HepG2 (cell line): ENCODE results near the gene SCN9A. TPM values are rescaled to one million over a fixed set of nuclear protein-coding genes. Genes with fewer than 3 reads are reported as not detected.

ENCODE experiments used
- ATF6 ChIP-seq: sonication (generic); formaldehyde crosslinking; conservative IDR thresholded peaks from 2 replicates; pipeline ENCODE4 v1.4.0; 2020; ENCODE audit warnings: missing genetic modification reagents
- HES4 ChIP-seq: sonication (generic); formaldehyde crosslinking; IDR thresholded peaks from 2 replicates; pipeline ENCODE4 v1.9.0; 2021; ENCODE audit warnings: mild to moderate bottlenecking, missing genetic modification reagents, borderline replicate concordance
- HINFP ChIP-seq: sonication (generic); formaldehyde crosslinking; IDR thresholded peaks from 2 replicates; pipeline ENCODE4 v1.4.0; 2020; ENCODE audit warnings: low read depth, mild to moderate bottlenecking, missing genetic modification reagents
- HNF1A ChIP-seq, 2 experiments: sonication (generic) in 1 of 2; formaldehyde crosslinking in 1 of 2; IDR thresholded peaks; 2 replicates each; pipeline versions ENCODE4 v1.4.0 to v1.6.1; 2016 to 2020; ENCODE audit warnings: borderline replicate concordance in 1 of 2, low read depth in 1 of 2, mild to moderate bottlenecking in 1 of 2, missing genetic modification reagents in 1 of 2
- HOXA5 ChIP-seq: sonication (generic); formaldehyde crosslinking; IDR thresholded peaks from 2 replicates; pipeline ENCODE4 v1.4.0; 2020; ENCODE audit warnings: missing genetic modification reagents
- NFIB ChIP-seq: sonication (generic); formaldehyde crosslinking; IDR thresholded peaks from 2 replicates; pipeline ENCODE4 v1.9.0; 2021; ENCODE audit warnings: missing genetic modification reagents, mild to moderate bottlenecking, borderline replicate concordance
- PCBP2 ChIP-seq: fragments of 200-400 bp; formaldehyde crosslinking; optimal IDR thresholded peaks from 2 replicates; pipeline ENCODE3; 2018; ENCODE audit warnings: low read length, low read depth; ENCODE audit not compliant: poor library complexity, severe bottlenecking
- ZNF143 ChIP-seq: sonication (generic); formaldehyde crosslinking; IDR thresholded peaks from 2 replicates; pipeline ENCODE4 v1.4.0; 2020; ENCODE audit warnings: missing genetic modification reagents
- ZNF652 ChIP-seq: IDR thresholded peaks from 2 replicates; pipeline ENCODE4 v1.6.1; 2016; ENCODE audit warnings: low read depth, borderline replicate concordance
- ZNF704 ChIP-seq: sonication (generic); formaldehyde crosslinking; IDR thresholded peaks from 2 replicates; pipeline ENCODE4 v1.8.1; 2023; ENCODE audit warnings: mild to moderate bottlenecking, inconsistent platforms, moderate library complexity, missing genetic modification reagents, borderline replicate concordance
- polyA plus RNA-seq, 8 experiments: library from polyadenylated mRNA; depleted of rRNA in 3 of 8; stranded (reverse) in 7 of 8; unstranded in 1 of 8; fragments of >200 nt; fragmentation: Illumina TruSeq in 4 of 8; extraction: Trizol in 4 of 8; gene quantifications; 2 replicates each; pipeline versions ENCODE4 v1.2.1 to v1.2.3, GENCODE V29; 2011 to 2016; ENCODE audit warnings: low read depth in 4 of 8, missing spikeins in 1 of 8, mixed read lengths in 1 of 8; ENCODE audit not compliant: insufficient read depth in 1 of 8
- total RNA-seq, 5 experiments: library from RNA; depleted of rRNA; stranded (reverse); fragments of >200 nt; fragmentation: Illumina TruSeq; extraction: Trizol; gene quantifications; 2 replicates each; pipeline ENCODE4 v1.2.3, GENCODE V29; 2016; ENCODE audit warnings: low read depth in 1 of 5
- TF ChIP-seq, protein P1 (sequence below): fragments of 450-650 bp; IDR thresholded peaks from 2 replicates; pipeline ENCODE4 v1.6.1; 2017; ENCODE audit warnings: mild to moderate bottlenecking
- TF ChIP-seq, protein P2 (sequence below): sonication (generic); formaldehyde crosslinking; IDR thresholded peaks from 2 replicates; pipeline ENCODE4 v1.5.0; 2020; ENCODE audit warnings: missing genetic modification reagents

Gene SCN9A
- total and polyA plus RNA-seq, 2 of the 13 experiments (the other 11 are each of a cell fraction or from before 2014, with no cell fraction given): 15.3 to 24.3 TPM

GRCh38 chr2:166375736-166376487 is at the start of gene SCN9A (continued):
- TF ChIP-seq, protein P1, sequence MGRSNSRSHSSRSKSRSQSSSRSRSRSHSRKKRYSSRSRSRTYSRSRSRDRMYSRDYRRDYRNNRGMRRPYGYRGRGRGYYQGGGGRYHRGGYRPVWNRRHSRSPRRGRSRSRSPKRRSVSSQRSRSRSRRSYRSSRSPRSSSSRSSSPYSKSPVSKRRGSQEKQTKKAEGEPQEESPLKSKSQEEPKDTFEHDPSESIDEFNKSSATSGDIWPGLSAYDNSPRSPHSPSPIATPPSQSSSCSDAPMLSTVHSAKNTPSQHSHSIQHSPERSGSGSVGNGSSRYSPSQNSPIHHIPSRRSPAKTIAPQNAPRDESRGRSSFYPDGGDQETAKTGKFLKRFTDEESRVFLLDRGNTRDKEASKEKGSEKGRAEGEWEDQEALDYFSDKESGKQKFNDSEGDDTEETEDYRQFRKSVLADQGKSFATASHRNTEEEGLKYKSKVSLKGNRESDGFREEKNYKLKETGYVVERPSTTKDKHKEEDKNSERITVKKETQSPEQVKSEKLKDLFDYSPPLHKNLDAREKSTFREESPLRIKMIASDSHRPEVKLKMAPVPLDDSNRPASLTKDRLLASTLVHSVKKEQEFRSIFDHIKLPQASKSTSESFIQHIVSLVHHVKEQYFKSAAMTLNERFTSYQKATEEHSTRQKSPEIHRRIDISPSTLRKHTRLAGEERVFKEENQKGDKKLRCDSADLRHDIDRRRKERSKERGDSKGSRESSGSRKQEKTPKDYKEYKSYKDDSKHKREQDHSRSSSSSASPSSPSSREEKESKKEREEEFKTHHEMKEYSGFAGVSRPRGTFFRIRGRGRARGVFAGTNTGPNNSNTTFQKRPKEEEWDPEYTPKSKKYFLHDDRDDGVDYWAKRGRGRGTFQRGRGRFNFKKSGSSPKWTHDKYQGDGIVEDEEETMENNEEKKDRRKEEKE: no peak
- no peak for TF ChIP-seq HNF1A (IDR thresholded peaks at IDR 0.05; ENCODE audit: low read depth)
- peak; percentile 61 for TF ChIP-seq HNF1A (CRISPR knock-in tag; IDR thresholded peaks at IDR 0.05; ENCODE audit: borderline replicate concordance)
- no peak for TF ChIP-seq PCBP2
- no peak for TF ChIP-seq HINFP
- no peak; the same call in 1 of the 2 replicates for TF ChIP-seq ATF6
- TF ChIP-seq, protein P2, sequence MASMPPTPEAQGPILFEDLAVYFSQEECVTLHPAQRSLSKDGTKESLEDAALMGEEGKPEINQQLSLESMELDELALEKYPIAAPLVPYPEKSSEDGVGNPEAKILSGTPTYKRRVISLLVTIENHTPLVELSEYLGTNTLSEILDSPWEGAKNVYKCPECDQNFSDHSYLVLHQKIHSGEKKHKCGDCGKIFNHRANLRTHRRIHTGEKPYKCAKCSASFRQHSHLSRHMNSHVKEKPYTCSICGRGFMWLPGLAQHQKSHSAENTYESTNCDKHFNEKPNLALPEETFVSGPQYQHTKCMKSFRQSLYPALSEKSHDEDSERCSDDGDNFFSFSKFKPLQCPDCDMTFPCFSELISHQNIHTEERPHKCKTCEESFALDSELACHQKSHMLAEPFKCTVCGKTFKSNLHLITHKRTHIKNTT (CRISPR knock-in tag): 0 out of 2 replicates have a peak, but pooled peaks have one; percentile 44
- TF ChIP-seq NFIB (CRISPR knock-in tag): no peak
- TF ChIP-seq HES4: no peak
- TF ChIP-seq ZNF652 (CRISPR knock-in tag): no peak
- peak; percentile 58; the same call in 1 of the 2 replicates for TF ChIP-seq ZNF704 (CRISPR knock-in tag)
- TF ChIP-seq ZNF143 (CRISPR knock-in tag): no peak
- TF ChIP-seq HOXA5 (CRISPR knock-in tag): peak; percentile 73; the same call in 1 of the 2 replicates
